Measurements from ENCODE around the gene ZFP62. TPM values are rescaled to one million over a fixed set of nuclear protein-coding genes. Genes with fewer than 3 reads are reported as not detected.

The ZFP62 gene
- total and polyA plus RNA-seq, 2 donors: 41.1 to 48.6 TPM

GRCh38 chr5:180853848-180854176 is 7.3 kb downstream of the ZFP62 start:
- peaks cover 42 to 49% of the 10 kb centered on the region in 2 donors for H3K36me3 ChIP-seq (ENCODE audit: control insufficient read depth in 2 of 2, insufficient read depth in 2 of 2, low read length in 1 of 2)
- DNase-seq (ENCODE audit: low read depth in 6 of 9, low spot score in 9 of 9): no peak
- no peaks in the 10 kb centered on the region for H3K27me3 ChIP-seq (ENCODE audit: control insufficient read depth in 2 of 2, insufficient read depth in 1 of 2, low read length in 1 of 2)
- H3K4me3 ChIP-seq (ENCODE audit: low read length in 2 of 2): no peak overlapping the region
- H3K9me3 ChIP-seq (ENCODE audit: control insufficient read depth in 2 of 2, insufficient read depth in 1 of 2, low read length in 1 of 2): peaks cover 12 to 15% of the 10 kb centered on the region in 2 donors
- no peak overlapping the region for H3K27ac ChIP-seq (ENCODE audit: low read depth in 1 of 2, low read length in 1 of 2)
- 97% methylated on average over 1 of the region's 1 CpG for WGBS
- no peaks in the 10 kb centered on the region for H3K4me1 ChIP-seq (ENCODE audit: control insufficient read depth in 2 of 2, insufficient read depth in 2 of 2, low read length in 2 of 2)

GRCh38 chr5:180853121-180853847 is 7.8 kb downstream of the ZFP62 start:
- H3K27me3 ChIP-seq (ENCODE audit: control insufficient read depth in 2 of 2, insufficient read depth in 1 of 2, low read length in 1 of 2): no peaks in the 10 kb centered on the region
- 94% methylated on average over 13 of the region's 13 CpGs for whole genome bisulfite sequencing

GRCh38 chr5:180852495-180852894 is 8.6 kb downstream of the ZFP62 start:
- peaks cover 12 to 15% of the 10 kb centered on the region in 2 donors for H3K9me3 ChIP-seq (ENCODE audit: control insufficient read depth in 2 of 2, insufficient read depth in 1 of 2, low read length in 1 of 2)
- no peaks in the 10 kb centered on the region for H3K27me3 ChIP-seq (ENCODE audit: control insufficient read depth in 2 of 2, insufficient read depth in 1 of 2, low read length in 1 of 2)
- no peaks in the 10 kb centered on the region for H3K4me1 ChIP-seq (ENCODE audit: control insufficient read depth in 2 of 2, insufficient read depth in 2 of 2, low read length in 2 of 2)
- H3K36me3 ChIP-seq (ENCODE audit: control insufficient read depth in 2 of 2, insufficient read depth in 2 of 2, low read length in 1 of 2): peaks cover 43 to 53% of the 10 kb centered on the region in 2 donors
- no peak overlapping the region for H3K4me3 ChIP-seq (ENCODE audit: low read length in 2 of 2)
- whole genome bisulfite sequencing: 98% methylated on average over 4 of the region's 4 CpGs
- DNase-seq (ENCODE audit: low read depth in 6 of 9, low spot score in 9 of 9): no peak
- no peak overlapping the region for H3K27ac ChIP-seq (ENCODE audit: low read depth in 1 of 2, low read length in 1 of 2)

More at GRCh38 chr5:180853121-180853847, 7.8 kb downstream of the ZFP62 start:
- Histone ChIP-seq H3K4me3 (ENCODE audit: low read length in 2 of 2) (no peak overlapping the region), H3K36me3 (ENCODE audit: control insufficient read depth in 2 of 2, insufficient read depth in 2 of 2, low read length in 1 of 2) (peaks cover 43 to 49% of the 10 kb centered on the region in 2 donors), H3K9me3 (ENCODE audit: control insufficient read depth in 2 of 2, insufficient read depth in 1 of 2, low read length in 1 of 2) (peaks cover 12 to 15% of the 10 kb centered on the region in 2 donors), H3K27ac (ENCODE audit: low read depth in 1 of 2, low read length in 1 of 2) (no peak overlapping the region), H3K4me1 (ENCODE audit: control insufficient read depth in 2 of 2, insufficient read depth in 2 of 2, low read length in 2 of 2) (no peaks in the 10 kb centered on the region)
- no peak for DNase-seq (ENCODE audit: low read depth in 6 of 9, low spot score in 9 of 9)

GRCh38 chr5:180850434-180851078 is 10.5 kb downstream of the ZFP62 start:
- Histone ChIP-seq H3K27me3 (ENCODE audit: control insufficient read depth in 2 of 2, insufficient read depth in 1 of 2, low read length in 1 of 2) (no peaks in the 10 kb centered on the region), H3K36me3 (ENCODE audit: control insufficient read depth in 2 of 2, insufficient read depth in 2 of 2, low read length in 1 of 2) (peaks cover 47 to 55% of the 10 kb centered on the region in 2 donors), H3K27ac (ENCODE audit: low read depth in 1 of 2, low read length in 1 of 2) (no peak overlapping the region), H3K4me1 (ENCODE audit: control insufficient read depth in 2 of 2, insufficient read depth in 2 of 2, low read length in 2 of 2) (no peaks in the 10 kb centered on the region), H3K9me3 (ENCODE audit: control insufficient read depth in 2 of 2, insufficient read depth in 1 of 2, low read length in 1 of 2) (peaks cover 12 to 15% of the 10 kb centered on the region in 2 donors), H3K4me3 (ENCODE audit: low read length in 2 of 2) (no peak overlapping the region)
- DNase-seq (ENCODE audit: low read depth in 6 of 9, low spot score in 9 of 9): no peak
- 98% methylated on average over 10 of the region's 10 CpGs for WGBS

- Histone ChIP-seq H3K9me3 (ENCODE audit: control insufficient read depth in 2 of 2, insufficient read depth in 1 of 2, low read length in 1 of 2) (peaks cover 12 to 15% of the 10 kb centered on the region in 2 donors), H3K36me3 (ENCODE audit: control insufficient read depth in 2 of 2, insufficient read depth in 2 of 2, low read length in 1 of 2) (peaks cover 46 to 53% of the 10 kb centered on the region in 2 donors), H3K27me3 (ENCODE audit: control insufficient read depth in 2 of 2, insufficient read depth in 1 of 2, low read length in 1 of 2) (no peaks in the 10 kb centered on the region), H3K4me1 (ENCODE audit: control insufficient read depth in 2 of 2, insufficient read depth in 2 of 2, low read length in 2 of 2) (no peaks in the 10 kb centered on the region), H3K4me3 (ENCODE audit: low read length in 2 of 2) (no peak overlapping the region), H3K27ac (ENCODE audit: low read depth in 1 of 2, low read length in 1 of 2) (no peak overlapping the region)
- no peak for DNase-seq (ENCODE audit: low read depth in 6 of 9, low spot score in 9 of 9)
- WGBS: 98% methylated on average over 4 of the region's 4 CpGs
These were observed 11.2 kb downstream of the ZFP62 start for GRCh38 chr5:180849827-180850226.

- H3K4me1 ChIP-seq (ENCODE audit: control insufficient read depth in 2 of 2, insufficient read depth in 2 of 2, low read length in 2 of 2): no peaks in the 10 kb centered on the region
- H3K36me3 ChIP-seq (ENCODE audit: control insufficient read depth in 2 of 2, insufficient read depth in 2 of 2, low read length in 1 of 2): peaks cover 50 to 53% of the 10 kb centered on the region in 2 donors
- H3K4me3 ChIP-seq (ENCODE audit: low read length in 2 of 2): no peak overlapping the region
- no peak overlapping the region for H3K27ac ChIP-seq (ENCODE audit: low read depth in 1 of 2, low read length in 1 of 2)
- no peak for DNase-seq (ENCODE audit: low read depth in 6 of 9, low spot score in 9 of 9)
- H3K9me3 ChIP-seq (ENCODE audit: control insufficient read depth in 2 of 2, insufficient read depth in 1 of 2, low read length in 1 of 2): peaks cover 12 to 15% of the 10 kb centered on the region in 2 donors
- H3K27me3 ChIP-seq (ENCODE audit: control insufficient read depth in 2 of 2, insufficient read depth in 1 of 2, low read length in 1 of 2): no peaks in the 10 kb centered on the region
- WGBS: 100% methylated on average over 1 of the region's 1 CpG
These were observed 12.2 kb downstream of the ZFP62 start for GRCh38 chr5:180848878-180849277.

GRCh38 chr5:180848265-180848664 is 12.8 kb downstream of the ZFP62 start:
- WGBS: 100% methylated on average over 1 of the region's 1 CpG
- Histone ChIP-seq H3K36me3 (ENCODE audit: control insufficient read depth in 2 of 2, insufficient read depth in 2 of 2, low read length in 1 of 2) (peaks cover 50 to 53% of the 10 kb centered on the region in 2 donors), H3K27ac (ENCODE audit: low read depth in 1 of 2, low read length in 1 of 2) (no peak overlapping the region), H3K9me3 (ENCODE audit: control insufficient read depth in 2 of 2, insufficient read depth in 1 of 2, low read length in 1 of 2) (peaks cover 12 to 15% of the 10 kb centered on the region in 2 donors), H3K27me3 (ENCODE audit: control insufficient read depth in 2 of 2, insufficient read depth in 1 of 2, low read length in 1 of 2) (no peaks in the 10 kb centered on the region), H3K4me3 (ENCODE audit: low read length in 2 of 2) (no peak overlapping the region), H3K4me1 (ENCODE audit: control insufficient read depth in 2 of 2, insufficient read depth in 2 of 2, low read length in 2 of 2) (no peaks in the 10 kb centered on the region)
- DNase-seq (ENCODE audit: low read depth in 6 of 9, low spot score in 9 of 9): no peak

GRCh38 chr5:180847026-180847425 is 14.1 kb downstream of the ZFP62 start:
- no peaks in the 10 kb centered on the region for H3K4me1 ChIP-seq (ENCODE audit: control insufficient read depth in 2 of 2, insufficient read depth in 2 of 2, low read length in 2 of 2)
- H3K9me3 ChIP-seq (ENCODE audit: control insufficient read depth in 2 of 2, insufficient read depth in 1 of 2, low read length in 1 of 2): peaks cover 12 to 15% of the 10 kb centered on the region in 2 donors
- 51% methylated on average over 3 of the region's 3 CpGs for WGBS
- H3K27ac ChIP-seq (ENCODE audit: low read depth in 1 of 2, low read length in 1 of 2): no peak overlapping the region
- DNase-seq (ENCODE audit: low read depth in 6 of 9, low spot score in 9 of 9): no peak
- no peak overlapping the region for H3K4me3 ChIP-seq (ENCODE audit: low read length in 2 of 2)
- no peaks in the 10 kb centered on the region for H3K27me3 ChIP-seq (ENCODE audit: control insufficient read depth in 2 of 2, insufficient read depth in 1 of 2, low read length in 1 of 2)
- peaks cover 50 to 51% of the 10 kb centered on the region in 2 donors for H3K36me3 ChIP-seq (ENCODE audit: control insufficient read depth in 2 of 2, insufficient read depth in 2 of 2, low read length in 1 of 2)

GRCh38 chr5:180844858-180845257 is 16.2 kb downstream of the ZFP62 start:
- peaks cover 0 to 2% of the 10 kb centered on the region in 2 donors for H3K9me3 ChIP-seq (ENCODE audit: control insufficient read depth in 2 of 2, insufficient read depth in 1 of 2, low read length in 1 of 2)
- no peak overlapping the region for H3K4me3 ChIP-seq (ENCODE audit: low read length in 2 of 2)
- H3K27ac ChIP-seq (ENCODE audit: low read depth in 1 of 2, low read length in 1 of 2): no peak overlapping the region
- H3K36me3 ChIP-seq (ENCODE audit: control insufficient read depth in 2 of 2, insufficient read depth in 2 of 2, low read length in 1 of 2): peaks cover 31 to 32% of the 10 kb centered on the region in 2 donors
- 98% methylated on average over 1 of the region's 1 CpG for WGBS
- no peaks in the 10 kb centered on the region for H3K27me3 ChIP-seq (ENCODE audit: control insufficient read depth in 2 of 2, insufficient read depth in 1 of 2, low read length in 1 of 2)
- no peaks in the 10 kb centered on the region for H3K4me1 ChIP-seq (ENCODE audit: control insufficient read depth in 2 of 2, insufficient read depth in 2 of 2, low read length in 2 of 2)
- no peak for DNase-seq (ENCODE audit: low read depth in 6 of 9, low spot score in 9 of 9)

Data from thymus (tissue), 11 donors.